NOMO-1 (cell line): Measurements from ENCODE around the gene C17orf78.

Source experiments
- DNase-seq, 2 experiments: peaks; one replicate each; lab custom pipeline; 2025; ENCODE audit not compliant: unreplicated experiment in 2 of 2; lab: John Stamatoyannopoulos, UW

Gene C17orf78

DNA sequence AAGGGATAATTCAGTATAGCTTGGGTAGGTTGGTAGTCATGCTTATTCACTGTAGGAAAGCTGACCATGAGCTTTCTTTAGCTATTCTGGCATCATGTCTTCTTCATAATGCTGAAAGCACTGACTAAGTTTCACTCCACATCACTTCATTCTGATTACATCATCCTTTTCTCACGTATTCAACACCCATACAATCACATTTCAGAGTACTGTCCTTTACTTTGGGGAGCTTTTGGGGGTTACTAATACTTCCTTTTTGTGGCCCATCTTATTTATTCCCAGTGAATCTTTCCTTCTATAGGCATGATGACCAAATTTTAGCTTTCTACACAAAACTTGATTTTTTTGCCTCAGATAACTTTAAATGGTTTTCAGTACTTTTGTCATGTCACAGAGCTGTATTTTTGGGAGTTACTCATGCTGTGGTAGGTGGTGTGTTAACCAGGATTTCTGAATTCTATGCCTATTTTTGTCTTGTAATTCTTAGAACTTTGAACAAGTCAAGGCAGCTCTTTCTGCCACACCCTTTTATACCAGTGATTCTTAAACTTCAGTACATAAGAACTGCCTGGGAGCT, 54.4 kb downstream of the C17orf78 start:
- DNase-seq: no peak

DNA sequence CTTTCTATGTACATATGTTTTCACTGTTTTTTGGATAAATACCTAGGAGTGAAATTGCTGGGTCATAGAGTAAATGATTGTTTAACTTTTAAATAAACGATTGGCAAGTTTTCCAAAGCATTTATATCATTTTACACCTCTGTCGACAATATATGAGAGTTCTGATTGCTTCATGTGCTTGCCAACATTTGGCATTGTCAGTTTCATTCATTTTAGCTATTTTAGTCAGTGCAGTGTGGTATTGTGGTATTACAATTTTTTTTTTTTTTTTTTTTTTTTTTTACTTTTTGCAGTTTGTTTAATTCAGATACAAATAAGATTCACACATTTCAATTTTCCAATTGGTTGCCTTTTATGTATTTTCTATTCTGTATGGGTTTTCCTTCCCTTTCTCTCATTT, 56.9 kb downstream of the C17orf78 start:
- no peak for DNase-seq

DNA sequence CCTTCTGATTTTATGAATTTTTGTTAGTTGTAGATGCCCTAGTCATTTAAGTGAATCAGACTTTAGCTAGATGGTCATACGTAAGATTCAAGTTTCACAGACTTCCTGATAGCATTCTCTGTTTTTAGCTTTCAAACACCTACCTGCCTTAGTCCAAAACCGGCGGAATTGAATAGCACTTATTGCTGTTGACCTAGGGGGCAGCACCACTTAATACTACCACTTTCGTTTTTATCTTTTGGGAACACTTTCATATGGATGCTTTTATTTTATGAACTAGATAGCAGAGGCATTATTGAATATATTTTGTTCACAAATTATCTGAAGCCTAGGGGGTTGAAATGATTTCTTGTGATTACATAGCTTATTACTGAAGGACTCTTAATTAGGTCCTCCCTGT, 62.4 kb downstream of the C17orf78 start:
- no peak for DNase-seq

DNA sequence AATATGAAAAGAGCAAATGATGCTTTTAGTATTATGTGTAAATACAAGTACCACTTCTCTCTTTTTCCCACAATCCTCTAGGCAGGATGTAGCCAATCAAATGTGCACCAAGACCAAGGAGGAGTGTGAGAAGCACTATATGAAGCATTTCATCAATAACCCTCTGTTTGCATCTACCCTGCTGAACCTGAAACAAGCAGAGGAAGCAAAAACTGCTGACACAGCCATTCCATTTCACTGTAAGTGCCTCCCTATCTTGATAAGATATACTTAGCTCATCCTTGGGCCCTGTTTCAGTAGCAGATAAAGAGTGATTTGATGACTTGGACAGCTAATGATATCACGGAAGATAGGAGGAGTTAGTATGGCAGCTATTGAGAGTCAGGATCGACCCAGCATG, 64.6 kb downstream of the C17orf78 start:
- no peak for DNase-seq

DNA sequence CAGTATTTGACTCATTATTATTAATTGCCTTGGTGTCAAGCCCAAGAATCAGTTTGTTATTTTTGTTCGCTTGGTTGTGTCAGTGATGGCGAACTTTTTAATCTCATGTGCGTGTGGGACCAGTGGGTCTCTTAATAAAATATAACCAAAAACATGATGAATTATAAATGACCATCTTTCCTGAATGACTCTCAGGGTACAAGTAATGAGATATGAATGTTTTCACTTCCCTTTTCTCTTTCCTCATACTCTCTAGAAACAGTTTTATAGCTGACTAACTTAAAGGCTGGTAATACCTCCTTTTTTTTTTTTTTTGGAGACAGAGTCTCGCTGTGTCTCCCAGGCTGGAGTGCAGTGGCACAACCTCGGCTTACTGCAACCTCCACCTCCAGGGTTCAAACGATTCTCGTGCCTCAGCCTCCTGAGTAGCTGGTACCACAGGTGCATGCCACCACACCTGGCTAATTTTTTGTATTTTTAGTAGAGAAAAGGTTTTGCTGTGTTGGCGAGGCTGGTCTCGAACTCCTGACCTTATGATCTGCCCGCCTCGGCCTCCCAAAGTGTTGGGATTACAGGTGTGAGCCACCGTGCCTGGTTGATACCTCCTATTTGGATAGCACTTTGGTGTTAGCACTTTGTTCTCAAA, 65.7 kb downstream of the C17orf78 start:
- peak; percentile 6 to 79 for DNase-seq
